MM.1S (cell line): ENCODE data around the gene EOLA2.
"Not testable (repeated sequence)": the region's sequence is repeated elsewhere in the genome, so short reads cannot be mapped to it uniquely, and the experiment has no call there.

Experiments
- DNase-seq: peaks from one replicate; pipeline ENCODE4 v3.0.0-alpha.2; 2015
- H2AFZ ChIP-seq: fragments of 300-600 bp; sonication (generic); 2 replicates; pipeline ENCODE4 v1.6.0; 2016; ENCODE audit warnings: antibody characterized with exemption, low read length
- H3F3A ChIP-seq: fragments of 300-600 bp; sonication (generic); 2 replicates; pipeline ENCODE4 v1.6.1; 2016; ENCODE audit warnings: mild to moderate bottlenecking, antibody characterized with exemption, low read length, moderate library complexity, mixed read lengths; ENCODE audit not compliant: insufficient read depth
- H3K27ac ChIP-seq: fragments of 300-600 bp; sonication (generic); 2 replicates; pipeline ENCODE4 v1.5.1; 2016; ENCODE audit warnings: mild to moderate bottlenecking, low read length
- H3K27me3 ChIP-seq: fragments of 300-600 bp; sonication (generic); replicated peaks from 2 replicates; pipeline ENCODE4 v1.6.0; 2016; ENCODE audit warnings: low read length; ENCODE audit not compliant: insufficient read depth
- H3K36me3 ChIP-seq: fragments of 300-600 bp; sonication (generic); replicated peaks from 2 replicates; pipeline ENCODE4 v1.6.1; 2016; ENCODE audit warnings: mild to moderate bottlenecking, low read length, mixed read lengths; ENCODE audit not compliant: insufficient read depth
- H3K4me1 ChIP-seq: fragments of 300-600 bp; sonication (generic); 2 replicates; pipeline ENCODE4 v1.6.1; 2016; ENCODE audit warnings: low read length, mixed read lengths
- H3K4me2 ChIP-seq: fragments of 300-600 bp; sonication (generic); 2 replicates; pipeline ENCODE4 v1.6.0; 2016; ENCODE audit warnings: low read depth, low read length
- H3K4me3 ChIP-seq: fragments of 300-600 bp; sonication (generic); 2 replicates; pipeline ENCODE4 v1.5.1; 2016; ENCODE audit warnings: low read length, mixed read lengths
- H3K79me2 ChIP-seq: fragments of 300-600 bp; sonication (generic); 2 replicates; pipeline ENCODE4 v1.6.1; 2016; ENCODE audit warnings: mixed run types, low read length, mixed read lengths
- H3K9ac ChIP-seq: fragments of 300-600 bp; sonication (generic); 2 replicates; pipeline ENCODE4 v1.6.1; 2016; ENCODE audit warnings: low read length, mixed read lengths
- H3K9me2 ChIP-seq: fragments of 300-600 bp; sonication (generic); replicated peaks from 2 replicates; pipeline ENCODE4 v1.6.1; 2016; ENCODE audit warnings: mild to moderate bottlenecking, low read length, mixed read lengths; ENCODE audit not compliant: insufficient read depth
- H3K9me3 ChIP-seq: fragments of 300-600 bp; sonication (generic); replicated peaks from 2 replicates; pipeline ENCODE4 v1.6.1; 2016; ENCODE audit warnings: mild to moderate bottlenecking, low read length, mixed read lengths; ENCODE audit not compliant: insufficient read depth
- H4K20me1 ChIP-seq: fragments of 300-600 bp; sonication (generic); 2 replicates; pipeline ENCODE4 v1.6.1; 2016; ENCODE audit warnings: mild to moderate bottlenecking, low read length, moderate library complexity, mixed read lengths; ENCODE audit not compliant: insufficient read depth
- CTCF ChIP-seq: fragments of 300-600 bp; sonication (generic); IDR thresholded peaks from 2 replicates; pipeline ENCODE4 v1.5.1; 2016; ENCODE audit warnings: antibody characterized with exemption, low read length, mixed read lengths
- EZH2 ChIP-seq: fragments of 300-600 bp; sonication (generic); optimal IDR thresholded peaks from 2 replicates; pipeline ENCODE3; 2017; ENCODE audit warnings: low read depth, mild to moderate bottlenecking, antibody characterized with exemption, low read length, mixed read lengths
- EZH2phosphoT487 ChIP-seq: fragments of 300-600 bp; sonication (generic); IDR thresholded peaks from 2 replicates; pipeline ENCODE4 v1.6.1; 2018; ENCODE audit warnings: antibody characterized with exemption, low read length

Gene EOLA2

GRCh38 chrX:149898554-149898953, 39.7 kb downstream of the EOLA2 start:
- Histone ChIP-seq H3F3A (no peaks in the 10 kb centered on the region), H3K27ac (no peak overlapping the region), H3K36me3 (no peaks in the 10 kb centered on the region), H2AFZ (no peak overlapping the region), H3K9me2 (no peaks in the 10 kb centered on the region), H3K9ac (no peak overlapping the region), H3K27me3 (no peaks in the 10 kb centered on the region), H3K4me3 (no peak overlapping the region), H3K79me2 (no peaks in the 10 kb centered on the region), H3K9me3 (no peaks in the 10 kb centered on the region), H3K4me2 (no peak overlapping the region), H3K4me1 (no peaks in the 10 kb centered on the region), H4K20me1 (no peaks in the 10 kb centered on the region)
- TF ChIP-seq EZH2: no peak
- no peak for TF ChIP-seq CTCF
- no peak for TF ChIP-seq EZH2phosphoT487
- DNase-seq: no peak

GRCh38 chrX:149890828-149891227, 47.5 kb downstream of the EOLA2 start:
- not testable (repeated sequence) for H2AFZ ChIP-seq, H3K4me2 ChIP-seq, H3K9ac ChIP-seq, H3K9me3 ChIP-seq, H3K36me3 ChIP-seq, H3K4me1 ChIP-seq, H4K20me1 ChIP-seq, H3K9me2 ChIP-seq, H3F3A ChIP-seq, H3K27me3 ChIP-seq, H3K4me3 ChIP-seq, H3K27ac ChIP-seq, DNase-seq, H3K79me2 ChIP-seq
